ENCODE data around the gene PHC2. TPM values are rescaled to one million over a fixed set of nuclear protein-coding genes. Genes with fewer than 3 reads are reported as not detected.
A peak's percentile ranks its signal among the peaks of the same experiment; 100 is the strongest.

The PHC2 gene
- total and polyA plus RNA-seq, 9 of the 15 experiments (the other 6 are each of a cell fraction or from before 2014, with no cell fraction given) = 3.1 to 67.6 (median 34.6) TPM

- no peak for TF ChIP-seq SRF (CRISPR knock-in tag; IDR thresholded peaks at IDR 0.05)
- TF ChIP-seq ZBED1 (IDR thresholded peaks at IDR 0.05) = no peak
- TF ChIP-seq BRF1 (IDR thresholded peaks at IDR 0.05; ENCODE audit: borderline replicate concordance, extremely low read depth, insufficient read length) = no peak
- TF ChIP-seq ZNF384 (IDR thresholded peaks at IDR 0.05; ENCODE audit: low read depth, low read length) = no peak
- no peak for TF ChIP-seq KLF13 (tag; IDR thresholded peaks at IDR 0.05; ENCODE audit: borderline replicate concordance, low read depth)
- TF ChIP-seq FOS (IDR thresholded peaks at IDR 0.05; ENCODE audit: extremely low read depth, insufficient read length) = no peak
- TF ChIP-seq CSDE1 (IDR thresholded peaks at IDR 0.05) = no peak
- TF ChIP-seq HMGXB4 (CRISPR knock-in tag; IDR thresholded peaks at IDR 0.05) = no peak
- no peak for TF ChIP-seq SRSF9 (IDR thresholded peaks at IDR 0.05; ENCODE audit: borderline replicate concordance, low read depth, low read length)
- TF ChIP-seq E2F1 (CRISPR knock-in tag; IDR thresholded peaks at IDR 0.05) = no peak
- TF ChIP-seq PHTF2 (CRISPR knock-in tag; IDR thresholded peaks at IDR 0.05) = no peak
- no peak for TF ChIP-seq CTCF (IDR thresholded peaks at IDR 0.05 in 2 of 3, conservative IDR thresholded peaks at IDR 0.05 in 1 of 3; ENCODE audit: insufficient read depth in 2 of 3, low read depth in 1 of 3, low read length in 3 of 3)
- TF ChIP-seq XRCC5 (IDR thresholded peaks at IDR 0.05; ENCODE audit: low read depth, low read length) = no peak
- TF ChIP-seq ZFPM2 (CRISPR knock-in tag; IDR thresholded peaks at IDR 0.05) = no peak
- TF ChIP-seq ZBTB7A (IDR thresholded peaks at IDR 0.05; ENCODE audit: borderline replicate concordance, control insufficient read depth, low read depth, low read length) = peak; percentile 58; the same call in 1 of the 2 replicates
- peak; percentile 78 for TF ChIP-seq THAP12 (CRISPR knock-in tag; IDR thresholded peaks at IDR 0.05)
- no peak for TF ChIP-seq ZSCAN29 (IDR thresholded peaks at IDR 0.05)
- TF ChIP-seq NRF1 (conservative IDR thresholded peaks at IDR 0.05 in 1 of 2, IDR thresholded peaks at IDR 0.05 in 1 of 2) = no peak; a peak in 1 of 4 replicates
- no peak for TF ChIP-seq HLTF (IDR thresholded peaks at IDR 0.05)
Observed at GRCh38 chr1:33349081-33349759, 81.7 kb downstream of the PHC2 start (continued).

Data from K562 (cell line).